Stimulated activated CD4-positive, alpha-beta T cell treated with anti-CD3 and anti-CD28 coated beads, Interleukin-15, amount 100 ng/mL, for 48 hours (primary cell): ENCODE data around the gene WNT7B.

Experiments used
- DNase-seq, 2 donors: peaks; one replicate each; pipeline ENCODE4 v3.0.0-alpha.2; 2020; ENCODE audit warnings: low read depth in 2 of 2

Gene WNT7B

GRCh38 chr22:45888221-45889092 is 88.5 kb downstream of the WNT7B start:
- DNase-seq, result no peak

GRCh38 chr22:45887202-45888131 is 89.5 kb downstream of the WNT7B start:
- no peak for DNase-seq

GRCh38 chr22:45886540-45886939 is 90.4 kb downstream of the WNT7B start:
- DNase-seq, result no peak

GRCh38 chr22:45885941-45886395 is 91.0 kb downstream of the WNT7B start:
- DNase-seq, result no peak

GRCh38 chr22:45885171-45885840 is 91.7 kb downstream of the WNT7B start:
- DNase-seq, result no peak

- DNase-seq, result no peak
Observed at GRCh38 chr22:45884201-45885062, 92.5 kb downstream of the WNT7B start.

GRCh38 chr22:45883811-45884170 is 93.2 kb downstream of the WNT7B start:
- no peak for DNase-seq

GRCh38 chr22:45882881-45883810 is 93.8 kb downstream of the WNT7B start:
- DNase-seq, result no peak

GRCh38 chr22:45881524-45881875 is 95.5 kb downstream of the WNT7B start:
- no peak for DNase-seq

- DNase-seq, result no peak
Observed at GRCh38 chr22:45880716-45881523, 96.0 kb downstream of the WNT7B start.

- no peak for DNase-seq
Observed at GRCh38 chr22:45880091-45880715, 96.8 kb downstream of the WNT7B start.

- no peak for DNase-seq
Observed at GRCh38 chr22:45879552-45879949, 97.4 kb downstream of the WNT7B start.

GRCh38 chr22:45878901-45879551 is 97.9 kb downstream of the WNT7B start:
- no peak for DNase-seq

GRCh38 chr22:45878051-45878781 is 98.7 kb downstream of the WNT7B start:
- DNase-seq, result no peak

- DNase-seq, result no peak
Observed at GRCh38 chr22:45877651-45878050, 99.3 kb downstream of the WNT7B start.

GRCh38 chr22:45877036-45877380 is 100.0 kb downstream of the WNT7B start:
- no peak for DNase-seq

GRCh38 chr22:45876136-45877035 is 100.6 kb downstream of the WNT7B start:
- DNase-seq, result no peak
